Mesodermal cell (in vitro differentiated cells): Measurements from ENCODE around the gene TSPAN7.
A peak's percentile ranks its signal among the peaks of the same experiment; 100 is the strongest.

Experiments used
- H3K27ac ChIP-seq: 2 replicates; pipeline ENCODE4 v1.7.0; 2013; ENCODE audit warnings: mild to moderate bottlenecking, low read depth, low read length, moderate library complexity; ENCODE audit not compliant: severe bottlenecking
- H3K36me3 ChIP-seq: 2 replicates; pipeline ENCODE4 v1.7.1; 2013; ENCODE audit warnings: mild to moderate bottlenecking, low read length, moderate library complexity; ENCODE audit not compliant: control insufficient read depth, insufficient read depth
- H3K4me1 ChIP-seq: one replicate; pipeline ENCODE4 v1.7.1; 2013; ENCODE audit warnings: mild to moderate bottlenecking, low read length; ENCODE audit not compliant: insufficient read depth, control insufficient read depth, poor library complexity, severe bottlenecking
- H3K4me3 ChIP-seq: 2 replicates; pipeline ENCODE4 v1.7.0; 2013; ENCODE audit warnings: low read length, control low read depth, mild to moderate bottlenecking; ENCODE audit not compliant: insufficient read depth, poor library complexity, severe bottlenecking; ENCODE audit errors: extremely low read depth
- H3K9me3 ChIP-seq: 2 replicates; pipeline ENCODE4 v1.7.1; 2013; ENCODE audit warnings: mild to moderate bottlenecking, low read length, moderate library complexity; ENCODE audit not compliant: control insufficient read depth
- WGBS, 2 experiments: methylation state at CpG; one replicate each; pipeline ENCODE4 v1.1.5; 2013; ENCODE audit warnings: missing lambda C conversion rate in 2 of 2; ENCODE audit not compliant: insufficient coverage in 2 of 2; 5-methylcytosine and 5-hydroxymethylcytosine counted together

The TSPAN7 gene

GRCh38 chrX:38558686-38559085 is 2.7 kb upstream of the TSPAN7 start:
- no peak overlapping the region for H3K27ac ChIP-seq
- no peaks in the 10 kb centered on the region for H3K9me3 ChIP-seq
- no peaks in the 10 kb centered on the region for H3K36me3 ChIP-seq
- H3K4me1 ChIP-seq, result no peaks in the 10 kb centered on the region
- H3K4me3 ChIP-seq, result no peak overlapping the region
- WGBS, 2 experiments, result 100% methylated on average over 1 of the region's 2 CpGs; no CpG with 5 or more reads in 1 of the 2 experiments

- Histone ChIP-seq H3K36me3 (no peaks in the 10 kb centered on the region), H3K27ac (no peak overlapping the region), H3K4me3 (peak overlapping the region; percentile 34), H3K9me3 (no peaks in the 10 kb centered on the region), H3K4me1 (no peaks in the 10 kb centered on the region)
- WGBS, 2 experiments, result 23 to 40% methylated on average over 1 to 2 of the region's 9 CpGs
Measured at GRCh38 chrX:38560776-38561125, 591 bp upstream of the TSPAN7 start.

DNA sequence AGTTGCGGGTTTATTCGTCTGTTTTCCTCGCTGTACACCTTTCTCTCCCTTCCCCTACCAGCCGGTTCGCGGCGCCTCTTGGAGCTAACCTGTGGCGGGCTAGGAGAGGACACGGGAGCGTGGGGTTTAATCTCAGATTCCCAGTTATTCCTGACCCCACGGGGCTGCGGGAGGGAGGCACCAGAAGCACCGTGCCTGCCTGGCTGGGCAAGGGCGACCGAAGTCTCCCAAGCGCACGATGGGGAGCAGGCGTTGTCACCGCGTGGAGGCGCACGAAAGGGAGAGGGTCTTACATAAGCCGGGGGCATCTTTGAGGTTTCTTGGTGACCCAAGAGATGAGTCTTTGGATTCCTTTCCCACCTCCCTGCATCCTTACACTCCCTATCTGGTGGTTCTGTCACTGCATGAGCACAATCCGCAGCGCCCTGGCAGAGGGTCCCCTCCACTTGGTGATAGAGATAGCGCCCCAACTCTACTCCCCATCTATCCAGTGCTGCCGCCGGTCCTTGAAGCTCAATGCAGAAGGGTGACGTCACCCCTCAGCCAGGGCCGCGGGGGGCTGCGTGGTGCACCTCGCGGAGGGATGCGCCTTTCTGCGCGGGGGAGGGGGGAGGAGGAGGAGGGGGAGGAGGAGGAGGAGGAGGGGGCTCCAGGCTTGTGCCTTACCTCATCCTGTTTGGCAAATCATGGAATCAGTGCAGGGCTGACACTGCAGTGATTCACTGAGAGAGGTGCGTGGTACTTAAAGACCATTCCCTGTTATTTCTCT is 793 bp downstream of the TSPAN7 start:
- H3K4me3 ChIP-seq, result peak overlapping the region; percentile 44
- no peaks in the 10 kb centered on the region for H3K36me3 ChIP-seq
- no peaks in the 10 kb centered on the region for H3K9me3 ChIP-seq
- no peaks in the 10 kb centered on the region for H3K4me1 ChIP-seq
- no peak overlapping the region for H3K27ac ChIP-seq
- 0% methylated on average over 3 of the region's 38 CpGs; no CpG with 5 or more reads in 1 of the 2 experiments for WGBS, 2 experiments

- H3K36me3 ChIP-seq, result no peaks in the 10 kb centered on the region
- H3K9me3 ChIP-seq, result no peaks in the 10 kb centered on the region
- no peak overlapping the region for H3K27ac ChIP-seq
- no peak overlapping the region for H3K4me3 ChIP-seq
- no CpG with 5 or more reads among the region's 5 CpGs for WGBS, 2 experiments
- no peaks in the 10 kb centered on the region for H3K4me1 ChIP-seq
Measured at GRCh38 chrX:38563030-38563429, 1.7 kb downstream of the TSPAN7 start.

GRCh38 chrX:38570396-38570795 is 9.1 kb downstream of the TSPAN7 start:
- Histone ChIP-seq H3K4me1 (no peaks in the 10 kb centered on the region), H3K4me3 (no peak overlapping the region), H3K9me3 (no peaks in the 10 kb centered on the region), H3K27ac (no peak overlapping the region), H3K36me3 (no peaks in the 10 kb centered on the region)
- no CpG with 5 or more reads among the region's 1 CpG for WGBS, 2 experiments

DNA sequence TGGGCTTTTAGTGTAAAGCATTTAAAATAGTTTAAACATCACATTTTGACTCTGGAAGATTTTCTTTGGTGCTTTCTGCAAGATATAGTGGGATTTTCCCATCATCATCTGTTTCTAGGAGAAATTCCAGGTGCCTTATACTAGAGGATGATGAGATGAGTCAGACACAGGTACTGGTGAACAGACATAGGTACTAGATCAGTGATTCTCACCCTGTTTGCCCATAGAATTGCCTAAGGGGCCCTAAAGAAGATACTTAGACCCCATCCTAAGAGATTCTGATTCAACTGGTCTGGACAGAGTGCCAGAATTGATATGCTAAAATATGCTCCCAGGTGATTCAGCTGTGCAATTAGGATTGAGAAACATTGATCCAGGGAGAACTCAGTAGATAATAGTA is 9.7 kb downstream of the TSPAN7 start:
- Histone ChIP-seq H3K4me3 (no peak overlapping the region), H3K4me1 (no peaks in the 10 kb centered on the region), H3K27ac (no peak overlapping the region), H3K36me3 (no peaks in the 10 kb centered on the region), H3K9me3 (no peaks in the 10 kb centered on the region)

- H3K4me3 ChIP-seq, result no peak overlapping the region
- WGBS, 2 experiments, result 100% methylated on average over 1 of the region's 2 CpGs; no CpG with 5 or more reads in 1 of the 2 experiments
- no peaks in the 10 kb centered on the region for H3K36me3 ChIP-seq
Measured at GRCh38 chrX:38574858-38575257, 13.5 kb downstream of the TSPAN7 start.

GRCh38 chrX:38575888-38576287 is 14.5 kb downstream of the TSPAN7 start:
- Histone ChIP-seq H3K4me3 (no peak overlapping the region), H3K36me3 (no peaks in the 10 kb centered on the region), H3K27ac (no peak overlapping the region), H3K4me1 (no peaks in the 10 kb centered on the region), H3K9me3 (no peaks in the 10 kb centered on the region)
- WGBS, 2 experiments, result no CpG with 5 or more reads among the region's 2 CpGs

More at GRCh38 chrX:38574858-38575257, 13.5 kb downstream of the TSPAN7 start:
- Histone ChIP-seq H3K9me3 (no peaks in the 10 kb centered on the region), H3K27ac (no peak overlapping the region), H3K4me1 (no peaks in the 10 kb centered on the region)

GRCh38 chrX:38577738-38578137 is 16.4 kb downstream of the TSPAN7 start:
- H3K4me1 ChIP-seq, result no peaks in the 10 kb centered on the region
- no peaks in the 10 kb centered on the region for H3K9me3 ChIP-seq
- H3K36me3 ChIP-seq, result no peaks in the 10 kb centered on the region
- 100% methylated on average over 1 of the region's 3 CpGs; no CpG with 5 or more reads in 1 of the 2 experiments for WGBS, 2 experiments
- H3K4me3 ChIP-seq, result no peak overlapping the region
- H3K27ac ChIP-seq, result no peak overlapping the region

GRCh38 chrX:38578167-38578566 is 16.8 kb downstream of the TSPAN7 start:
- Histone ChIP-seq H3K27ac (no peak overlapping the region), H3K4me3 (no peak overlapping the region), H3K36me3 (no peaks in the 10 kb centered on the region), H3K9me3 (no peaks in the 10 kb centered on the region), H3K4me1 (no peaks in the 10 kb centered on the region)
- 100% methylated on average over 1 of the region's 2 CpGs; no CpG with 5 or more reads in 1 of the 2 experiments for WGBS, 2 experiments

- Histone ChIP-seq H3K9me3 (no peaks in the 10 kb centered on the region), H3K4me3 (no peak overlapping the region), H3K4me1 (no peaks in the 10 kb centered on the region), H3K27ac (no peak overlapping the region), H3K36me3 (no peaks in the 10 kb centered on the region)
- 89 to 95% methylated on average over 1 to 3 of the region's 5 CpGs for WGBS, 2 experiments
Measured at GRCh38 chrX:38583181-38583580, 21.8 kb downstream of the TSPAN7 start.
